ENCODE results near the gene ALPP.
"Not testable (repeated sequence)": the region's sequence is repeated elsewhere in the genome, so short reads cannot be mapped to it uniquely, and the experiment has no call there.

Gene ALPP

DNA sequence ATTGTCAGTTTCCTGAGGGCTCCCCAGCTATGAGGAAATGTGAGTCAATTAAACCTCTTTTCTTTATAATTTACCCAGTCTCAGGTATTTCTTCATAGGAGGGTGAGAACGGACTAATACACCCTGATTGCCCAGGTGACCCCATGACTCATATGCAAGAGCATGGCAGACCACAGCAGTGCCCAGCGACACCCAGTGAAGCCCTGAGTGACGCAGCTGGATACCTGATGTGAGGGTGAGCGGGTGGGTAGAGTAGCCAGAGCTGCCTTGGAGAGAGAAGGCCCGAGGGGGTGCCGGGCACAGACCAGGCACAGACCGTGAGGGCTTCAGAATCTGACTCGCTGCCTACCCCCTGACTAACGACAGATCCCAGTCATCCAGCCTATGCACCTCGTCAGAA, 43.5 kb downstream of the ALPP start:
- no peak for DNase-seq (ENCODE audit: low read depth)

GRCh38 chr2:232422996-232423395, 44.4 kb downstream of the ALPP start:
- not testable (repeated sequence) for DNase-seq (ENCODE audit: low read depth)

GRCh38 chr2:232423407-232423806, 44.9 kb downstream of the ALPP start:
- not testable (repeated sequence) for DNase-seq (ENCODE audit: low read depth)

DNA sequence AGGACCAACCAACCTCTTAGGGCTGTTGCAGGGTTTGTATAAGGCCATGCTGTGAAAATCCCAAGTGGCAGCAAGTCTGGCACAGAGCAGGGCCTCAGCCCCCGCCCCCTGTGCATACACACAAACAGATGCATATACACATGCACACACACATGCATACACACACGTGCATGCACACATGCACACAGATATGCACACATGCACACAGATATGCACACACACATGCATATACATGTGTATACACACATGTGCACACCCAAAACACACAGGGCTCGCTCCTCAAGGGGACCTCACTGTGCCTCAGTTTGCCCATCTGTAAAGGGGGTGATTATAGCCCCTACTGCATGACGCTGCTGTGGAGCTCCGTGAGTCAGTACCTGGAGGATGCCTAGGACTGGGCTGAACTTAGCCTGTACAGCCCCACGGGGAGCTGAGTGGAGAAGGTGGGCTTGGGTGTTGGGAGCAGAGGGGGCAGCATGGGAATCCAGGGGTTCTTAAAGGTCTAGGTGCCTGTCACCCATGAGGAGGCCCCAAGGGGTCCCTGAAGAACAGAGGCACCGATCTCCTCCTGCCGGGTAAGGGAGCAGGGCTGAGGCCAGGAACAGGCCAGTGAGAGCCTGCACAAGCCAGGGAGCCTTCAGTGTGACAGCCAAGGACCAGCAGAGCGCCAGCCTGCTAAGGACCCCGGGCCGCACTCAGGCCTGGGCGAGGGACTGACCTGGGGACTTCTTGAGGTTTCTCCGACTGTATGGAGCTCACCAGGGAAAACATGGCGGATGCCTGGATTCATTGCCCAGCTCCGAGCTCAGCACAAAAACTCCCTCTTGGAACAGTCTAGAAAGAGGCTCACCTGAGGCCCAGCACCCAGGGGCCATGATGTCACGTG, 53.4 kb downstream of the ALPP start:
- no peak for DNase-seq (ENCODE audit: low read depth)

Measured in stromal cell of bone marrow (primary cell).